22Rv1 (cell line): ENCODE data around the gene TCF12.

Experiments used
- CTCF ChIP-seq: fragments of 450-650 bp; IDR thresholded peaks from 2 replicates; pipeline ENCODE4 v1.5.1; 2017; ENCODE audit warnings: mild to moderate bottlenecking
- ZFX ChIP-seq: fragments of 450-650 bp; IDR thresholded peaks from 2 replicates; pipeline ENCODE4 v1.6.1; 2017; ENCODE audit warnings: antibody characterized with exemption, borderline replicate concordance

GRCh38 chr15:56996746-56997470 lies 78.5 kb downstream of the TCF12 start:
- TF ChIP-seq CTCF (no peak), ZFX (no peak)
